ENCODE measurements around the gene MCOLN2.

- TF ChIP-seq CTCF (IDR thresholded peaks at IDR 0.05) (no peak), POLR2A (IDR thresholded peaks at IDR 0.05) (no peak)
Measured at GRCh38 chr1:84923317-84923716, 73.6 kb downstream of the MCOLN2 start.

Measured in body of pancreas (tissue), 4 donors.